AG09309 (cell line): Measurements from ENCODE around the gene EN2.

Experiments used
- DNase-seq: peaks from one replicate; pipeline ENCODE4 v3.0.0-alpha.2; 2010; ENCODE audit warnings: low read depth
- H3K4me3 ChIP-seq: 2 replicates; pipeline ENCODE4 v1.5.1; 2011; ENCODE audit warnings: mild to moderate bottlenecking, low read depth, low read length, moderate library complexity; ENCODE audit not compliant: control insufficient read depth
- CTCF ChIP-seq: IDR thresholded peaks from 2 replicates; pipeline ENCODE4 v1.5.1; 2011; ENCODE audit warnings: mild to moderate bottlenecking, low read depth, low read length, inconsistent platforms; ENCODE audit not compliant: insufficient read depth, control insufficient read depth; ENCODE audit errors: missing control alignments

EN2 gene

GRCh38 chr7:155467846-155468784 is 10.2 kb downstream of the EN2 start:
- TF ChIP-seq CTCF, result no peak
- DNase-seq, result no peak
- no peak overlapping the region; the same call in 1 of the 2 replicates for H3K4me3 ChIP-seq

- no peak for DNase-seq
- TF ChIP-seq CTCF, result no peak
- H3K4me3 ChIP-seq, result no peak overlapping the region
Measured at GRCh38 chr7:155468785-155469148, 10.8 kb downstream of the EN2 start.

GRCh38 chr7:155469311-155470185 is 11.6 kb downstream of the EN2 start:
- H3K4me3 ChIP-seq, result no peak overlapping the region
- DNase-seq, result no peak
- TF ChIP-seq CTCF, result no peak

- DNase-seq, result no peak
- no peak for TF ChIP-seq CTCF
- no peak overlapping the region for H3K4me3 ChIP-seq
Measured at GRCh38 chr7:155470186-155470487, 12.2 kb downstream of the EN2 start.

- DNase-seq, result no peak
- H3K4me3 ChIP-seq, result no peak overlapping the region
- no peak for TF ChIP-seq CTCF
Measured at GRCh38 chr7:155470686-155471638, 13.0 kb downstream of the EN2 start.

GRCh38 chr7:155471718-155472117 is 13.8 kb downstream of the EN2 start:
- DNase-seq, result no peak
- no peak for TF ChIP-seq CTCF
- H3K4me3 ChIP-seq, result no peak overlapping the region
